ENCODE results near the gene ADISSP.
"Not testable (repeated sequence)": the region's sequence is repeated elsewhere in the genome, so short reads cannot be mapped to it uniquely, and the experiment has no call there.

ADISSP gene

GRCh38 chr20:3797226-3797545 is 29.6 kb upstream of the ADISSP start:
- no peak for TF ChIP-seq CTCF (IDR thresholded peaks at IDR 0.05; ENCODE audit: low read depth, low read length)
- H3K4me3 ChIP-seq (ENCODE audit: low read depth, low read length) = peak overlapping the region; percentile 87

- H3K4me3 ChIP-seq (ENCODE audit: low read depth, low read length) = peak overlapping the region; percentile 87
- TF ChIP-seq CTCF (IDR thresholded peaks at IDR 0.05; ENCODE audit: low read depth, low read length) = no peak
These were observed 29.1 kb upstream of the ADISSP start for GRCh38 chr20:3796477-3797225.

DNA sequence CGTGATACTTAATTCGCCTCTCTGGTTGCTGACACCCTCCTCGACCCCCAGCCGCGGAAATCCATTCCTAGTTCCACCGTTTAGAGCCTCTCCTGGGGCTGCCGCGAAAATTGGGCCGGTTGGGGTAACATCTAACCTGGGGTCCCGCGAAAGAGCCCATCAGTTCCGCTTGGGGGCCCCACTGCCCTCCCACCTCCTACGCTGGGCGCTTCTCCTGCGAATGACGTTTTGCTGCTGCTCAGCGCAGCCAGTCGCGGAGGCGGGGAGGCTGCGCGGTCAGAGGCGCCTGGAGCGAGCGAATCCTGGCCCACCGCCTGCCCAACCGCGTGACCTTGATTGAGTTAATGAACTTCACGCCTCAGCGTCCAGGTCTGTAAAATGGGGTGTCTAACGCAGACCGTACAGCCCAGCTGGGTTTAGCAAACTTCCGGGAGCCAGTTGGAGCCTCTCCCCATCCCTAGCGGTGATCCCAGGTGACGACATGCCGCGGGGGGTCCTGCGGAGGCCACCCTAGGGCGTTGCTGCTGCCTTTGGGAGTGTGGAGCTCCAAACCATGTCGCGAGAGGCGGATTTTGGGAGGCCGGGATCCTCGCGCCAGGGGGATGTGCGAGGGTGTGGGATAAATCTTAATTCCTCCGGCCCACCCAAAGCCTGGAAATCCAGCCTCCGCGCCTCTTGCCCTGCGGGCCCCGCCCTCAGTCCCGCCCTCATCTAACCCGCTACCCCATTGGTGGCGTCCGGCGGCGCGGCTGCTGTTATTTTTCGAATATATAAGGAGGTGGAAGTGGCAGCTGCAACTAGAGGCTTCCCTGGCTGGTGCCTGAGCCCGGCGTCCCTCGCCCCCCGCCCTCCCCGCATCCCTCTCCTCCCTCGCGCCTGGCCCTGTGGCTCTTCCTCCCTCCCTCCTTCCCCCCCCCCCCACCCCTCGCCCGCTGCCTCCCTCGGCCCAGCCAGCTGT is 28.2 kb upstream of the ADISSP start, which contains the start of gene CDC25B:
TSS of gene CDC25B (plus strand) at position 800 of the 958 bp plus-strand sequence. CDS start 222 bp downstream, outside the sequence.
- H3K4me3 ChIP-seq (ENCODE audit: low read depth, low read length) = peak within 1 kb of the TSS; percentile 87
- TF ChIP-seq CTCF (IDR thresholded peaks at IDR 0.05; ENCODE audit: low read depth, low read length) = peak; percentile 59

GRCh38 chr20:3794701-3795420 is 27.3 kb upstream of the ADISSP start:
- TF ChIP-seq CTCF (IDR thresholded peaks at IDR 0.05; ENCODE audit: low read depth, low read length) = no peak
- peak overlapping the region; percentile 87 for H3K4me3 ChIP-seq (ENCODE audit: low read depth, low read length)

GRCh38 chr20:3794168-3794567 is 26.6 kb upstream of the ADISSP start:
- H3K4me3 ChIP-seq (ENCODE audit: low read depth, low read length) = not testable (repeated sequence)

- not testable (repeated sequence) for H3K4me3 ChIP-seq (ENCODE audit: low read depth, low read length)
These were observed 21.6 kb upstream of the ADISSP start for GRCh38 chr20:3789201-3789600.

GRCh38 chr20:3788685-3789155 is 21.2 kb upstream of the ADISSP start:
- no peak overlapping the region for H3K4me3 ChIP-seq (ENCODE audit: low read depth, low read length)
- TF ChIP-seq CTCF (IDR thresholded peaks at IDR 0.05; ENCODE audit: low read depth, low read length) = no peak
